SIG-M5 (cell line): ENCODE results near the gene EGFR.

Experiments used
- DNase-seq: peaks from one replicate; lab custom pipeline; 2025; lab: John Stamatoyannopoulos, UW

The EGFR gene

DNA sequence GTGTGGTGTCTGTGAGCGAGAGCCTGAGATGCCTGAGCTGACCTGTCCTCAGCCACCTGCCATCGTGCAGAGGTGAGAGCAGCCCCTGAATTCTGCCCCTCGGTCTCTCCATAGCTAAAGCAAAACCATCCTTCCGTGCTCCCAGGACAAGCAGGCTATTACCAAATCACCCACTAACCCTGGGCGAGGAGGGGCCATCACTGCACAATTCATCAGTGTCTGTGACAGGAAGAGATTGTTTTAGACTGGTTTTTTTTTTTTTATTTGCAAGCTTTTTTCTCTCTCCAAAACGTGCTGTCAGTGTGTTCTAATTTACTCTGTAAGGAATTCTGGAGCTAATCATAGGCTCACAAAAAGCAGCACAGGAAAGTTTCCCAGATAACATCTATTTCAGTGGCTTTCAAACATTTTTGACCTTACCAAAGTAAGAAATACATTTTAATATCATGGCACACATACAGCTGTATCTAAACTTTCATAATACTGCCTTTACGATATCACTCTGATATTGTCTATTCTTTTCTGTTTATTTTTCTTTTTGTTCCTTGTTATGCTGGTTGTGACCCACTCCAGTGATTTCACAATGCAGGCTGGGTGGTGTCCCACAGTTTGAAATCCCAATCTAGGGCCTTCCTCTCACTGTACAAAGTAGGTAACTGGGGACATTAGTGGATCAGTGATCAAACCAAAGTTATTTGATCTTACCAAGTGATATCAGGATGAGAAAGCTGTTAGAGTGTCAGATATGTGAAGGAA, 62.8 kb downstream of the EGFR start:
- no peak for DNase-seq

DNA sequence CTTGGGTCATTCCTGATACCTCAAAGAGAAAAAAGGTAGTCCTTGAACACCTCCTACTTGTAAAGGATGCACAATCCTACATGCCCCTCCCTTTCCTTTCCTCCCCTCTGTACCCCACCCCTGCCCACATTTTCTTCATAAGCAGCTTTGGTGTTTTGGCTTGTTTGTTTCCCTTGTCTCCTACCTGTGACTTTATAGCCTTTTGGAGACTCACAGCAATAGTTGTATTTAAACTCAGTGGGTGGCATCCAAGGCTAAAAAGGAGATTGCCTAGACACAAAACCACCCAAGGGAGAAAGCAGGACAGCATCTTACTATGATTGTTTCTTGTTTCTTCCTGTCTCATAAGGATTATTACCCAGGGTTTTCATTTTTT, 63.4 kb downstream of the EGFR start:
- no peak for DNase-seq

DNA sequence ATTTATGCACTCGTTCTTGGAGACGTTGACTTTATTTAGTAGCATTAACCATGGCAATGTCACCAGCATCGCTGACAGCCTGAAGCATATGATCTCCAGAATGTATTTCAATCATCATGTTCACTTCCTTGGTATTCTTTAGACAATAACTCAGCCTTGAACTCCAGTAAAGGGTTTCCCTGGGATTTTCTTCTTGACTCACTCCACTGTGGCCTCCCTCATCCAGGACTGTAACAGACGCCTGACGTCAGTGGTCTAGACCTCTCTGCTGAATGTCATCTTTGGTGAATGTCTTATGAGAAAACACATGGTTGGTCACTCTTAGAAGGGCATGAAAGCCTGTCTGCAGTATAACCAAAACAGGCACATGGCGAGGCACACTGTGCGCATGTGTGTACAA, 64.4 kb downstream of the EGFR start:
- DNase-seq = no peak

DNA sequence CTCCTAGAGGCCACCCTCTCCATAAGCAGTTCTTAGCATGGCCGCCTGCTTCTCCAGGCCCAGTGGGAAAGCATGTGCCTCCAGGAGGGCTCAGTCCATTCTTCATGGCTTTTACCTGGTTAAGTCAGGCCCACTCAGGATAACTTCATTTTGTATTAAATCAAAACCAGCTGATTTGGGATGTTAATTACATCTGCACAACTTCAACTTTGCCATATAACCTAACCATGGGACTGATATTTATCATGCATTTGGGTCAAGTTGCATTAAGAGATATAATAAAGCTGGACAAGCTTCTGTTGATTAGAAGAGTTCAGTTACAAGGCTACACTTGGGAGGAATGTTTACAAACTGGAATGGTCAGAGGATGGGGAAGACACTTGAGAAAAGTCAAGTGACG, 65.5 kb downstream of the EGFR start:
- DNase-seq = no peak

DNA sequence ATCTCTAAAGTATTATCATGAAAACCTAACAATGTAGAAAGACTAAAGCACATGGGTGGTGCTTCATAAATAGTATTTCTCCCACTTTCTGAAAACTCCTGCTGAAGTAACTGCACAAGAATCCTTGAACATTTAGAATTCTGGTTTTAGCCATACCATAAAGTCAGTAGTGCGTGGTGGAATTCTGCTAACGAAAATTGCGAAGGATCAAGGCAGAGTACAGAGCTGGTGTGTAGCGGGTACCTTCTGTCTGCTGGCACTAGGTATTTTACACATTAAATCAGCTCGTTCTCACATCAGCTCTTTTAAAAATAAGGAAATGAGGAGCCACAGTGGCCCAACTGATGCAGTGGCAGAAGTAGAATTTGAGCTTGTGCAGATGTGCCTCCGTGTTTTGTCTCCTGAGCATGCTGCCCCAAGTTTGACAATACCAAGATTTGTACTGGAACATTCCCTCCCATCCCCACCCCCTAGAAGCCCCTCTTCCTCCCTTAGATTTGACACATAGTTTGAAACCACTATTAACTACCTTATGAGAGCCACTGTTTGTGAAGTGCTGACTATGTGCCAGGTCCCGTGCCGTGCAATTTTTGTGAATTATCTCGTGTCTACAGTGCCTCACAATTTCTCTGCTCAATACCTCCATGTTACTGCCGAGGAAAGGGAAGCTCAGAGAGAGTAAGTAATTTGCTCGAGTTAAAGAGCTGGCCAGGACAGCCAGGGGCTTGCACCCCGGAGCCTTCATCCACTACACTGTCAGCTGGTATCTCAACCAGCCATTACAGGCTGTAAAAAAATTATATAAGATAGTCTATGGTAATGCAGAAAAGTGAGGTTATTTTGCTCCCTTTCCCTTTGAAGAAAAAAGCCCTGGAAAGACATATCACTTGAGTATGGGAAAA, 66.9 kb downstream of the EGFR start:
- no peak for DNase-seq

DNA sequence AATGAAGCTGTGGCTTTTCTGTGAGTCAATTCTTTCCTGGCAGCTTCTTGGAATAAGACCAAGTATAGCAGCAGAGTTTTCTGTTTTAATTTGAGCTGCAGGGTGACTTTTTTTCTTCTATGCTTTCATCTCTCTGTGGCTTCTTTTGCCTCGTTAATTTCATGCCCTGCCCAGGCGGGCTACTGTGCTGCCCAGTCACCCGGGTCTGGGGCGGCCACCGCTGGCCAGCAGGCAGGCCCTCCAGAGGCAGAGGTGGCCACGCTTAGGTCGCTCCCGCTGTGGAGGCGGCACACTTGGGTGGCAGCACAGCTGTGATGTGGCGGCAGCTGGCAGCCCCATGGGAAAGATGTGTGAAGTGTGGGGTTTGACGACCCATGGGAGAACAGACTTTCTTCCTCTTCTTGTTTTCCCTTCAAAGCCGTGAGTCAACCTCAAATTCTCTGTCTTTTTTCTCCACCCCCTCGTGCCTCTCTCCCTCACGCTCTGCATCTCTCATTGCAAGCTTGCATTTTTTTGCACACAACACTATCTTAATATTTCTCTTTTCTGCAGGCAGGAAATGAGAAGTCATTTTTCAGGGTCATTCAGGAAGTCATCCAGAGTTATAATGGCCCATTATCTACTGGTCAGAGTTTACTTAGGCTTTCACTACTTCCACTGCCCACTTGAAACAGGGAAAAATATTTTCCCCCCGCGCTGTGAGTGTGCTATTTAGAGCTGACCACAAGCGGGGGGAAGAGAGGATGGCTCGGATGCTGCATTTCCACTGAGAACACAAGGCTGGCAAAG, 67.8 kb downstream of the EGFR start:
- DNase-seq = no peak

DNA sequence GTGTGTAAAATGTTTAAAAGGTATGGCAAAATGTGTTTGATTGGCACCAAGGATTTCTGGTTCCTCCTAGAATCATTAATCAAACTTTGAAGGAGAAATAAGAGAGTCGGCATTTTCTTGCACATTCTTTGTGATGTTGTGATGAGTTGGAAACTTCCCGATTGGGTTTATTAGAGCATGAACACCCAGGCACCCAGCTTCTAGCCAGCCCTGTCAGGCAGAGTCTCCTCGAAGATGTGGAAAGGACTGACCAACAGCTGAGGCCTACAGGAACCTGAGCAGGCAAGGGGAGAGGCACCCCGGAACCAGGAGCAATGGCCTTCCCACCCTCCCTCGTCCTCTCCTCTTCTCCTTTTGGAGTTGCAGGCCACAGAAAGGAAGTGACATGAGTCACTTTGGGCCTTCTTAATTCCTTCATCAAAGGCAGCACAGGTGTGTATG, 68.7 kb downstream of the EGFR start:
- no peak for DNase-seq

DNA sequence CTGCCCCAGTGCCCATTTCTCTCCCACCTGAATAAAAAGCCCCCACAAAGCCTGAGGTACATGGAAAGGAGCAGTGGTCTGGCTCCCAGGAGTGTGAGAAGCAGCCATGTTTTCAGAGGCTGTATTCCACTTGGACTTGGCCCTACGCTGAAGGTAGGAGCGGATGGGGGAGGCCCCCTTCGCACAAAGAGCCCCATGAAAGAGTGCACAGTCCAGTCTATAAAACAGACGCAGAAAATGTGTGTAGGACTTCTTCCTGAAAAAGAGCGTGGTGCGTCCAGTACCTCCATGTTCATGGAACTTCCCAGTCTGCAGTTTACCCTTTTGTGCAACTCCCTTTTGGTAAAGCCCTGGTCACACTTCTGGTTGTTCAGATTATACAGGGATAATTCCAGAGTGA, 69.3 kb downstream of the EGFR start:
- DNase-seq = no peak

DNA sequence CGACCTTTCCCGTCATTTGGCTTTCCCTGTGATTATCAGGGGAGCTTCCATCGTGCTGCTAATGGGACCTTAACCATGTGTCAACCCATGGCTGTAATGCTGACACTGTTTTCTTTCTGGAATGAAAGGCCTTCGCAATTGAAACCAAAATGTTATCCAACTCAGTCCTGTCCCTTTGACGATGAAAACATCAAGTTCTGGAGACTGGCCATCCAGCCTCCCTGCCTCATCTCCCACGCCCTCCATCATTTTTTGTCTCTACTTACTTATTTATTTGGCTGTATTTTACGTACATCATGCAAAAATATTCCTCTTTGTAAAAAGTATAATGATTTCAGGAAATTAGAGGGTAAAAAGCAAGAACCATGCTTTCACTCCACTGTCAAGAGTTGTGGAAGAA, 69.8 kb downstream of the EGFR start:
- no peak for DNase-seq

DNA sequence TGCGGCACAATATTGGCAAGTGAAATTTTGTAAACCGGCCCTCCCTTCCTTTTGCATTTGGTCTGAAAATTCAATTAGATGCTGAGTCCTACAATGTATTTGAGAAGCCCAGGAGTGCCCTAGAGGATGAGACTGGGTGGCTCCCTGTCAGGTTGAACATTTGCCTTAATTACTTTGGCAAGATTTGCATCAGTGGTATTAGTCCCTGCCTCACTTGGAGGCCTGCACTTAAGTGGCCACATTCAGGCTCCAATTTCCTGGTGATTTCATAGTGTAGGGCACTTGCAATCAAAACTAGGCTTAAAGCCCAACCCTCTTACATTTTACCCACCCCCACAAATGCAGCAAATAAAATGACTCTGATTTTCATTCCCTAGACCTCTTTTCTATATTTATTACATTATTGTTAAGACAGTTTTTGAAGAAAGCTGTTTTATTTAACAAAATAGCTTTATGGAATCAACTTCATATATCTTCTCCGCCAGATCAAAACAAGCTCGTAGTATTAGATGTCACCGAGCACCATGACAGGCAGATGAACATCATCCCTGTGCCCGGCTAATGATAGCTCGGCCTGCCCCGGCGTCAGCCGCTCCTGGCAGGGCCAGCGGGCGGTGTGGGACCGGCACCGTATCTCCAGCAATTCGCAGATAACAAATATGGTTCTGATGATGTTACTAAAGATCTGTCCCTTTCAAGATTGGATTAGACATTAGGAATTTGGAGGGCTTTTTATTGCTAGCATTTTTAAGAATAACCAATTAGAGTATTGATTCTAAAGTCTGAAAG, 73.6 kb downstream of the EGFR start:
- DNase-seq = no peak

DNA sequence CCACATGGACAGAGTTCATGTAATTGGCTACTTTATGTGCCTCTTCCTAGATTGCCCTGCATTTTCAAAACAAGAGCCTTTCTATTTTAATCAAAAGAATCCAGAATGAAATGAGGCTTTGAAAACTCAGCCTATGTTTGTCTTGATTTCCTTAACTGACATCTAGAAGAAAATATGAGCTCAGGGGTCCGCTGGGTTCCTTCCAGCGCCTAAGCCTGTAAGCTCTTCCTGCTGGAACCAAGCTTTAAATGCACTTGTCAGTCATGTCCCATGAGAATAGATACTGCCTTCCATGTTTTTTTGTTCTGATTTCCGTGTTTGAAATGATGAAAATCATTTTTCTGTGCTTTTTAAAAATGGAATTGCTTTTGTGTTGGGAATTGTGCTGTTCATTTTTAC, 74.2 kb downstream of the EGFR start:
- no peak for DNase-seq

DNA sequence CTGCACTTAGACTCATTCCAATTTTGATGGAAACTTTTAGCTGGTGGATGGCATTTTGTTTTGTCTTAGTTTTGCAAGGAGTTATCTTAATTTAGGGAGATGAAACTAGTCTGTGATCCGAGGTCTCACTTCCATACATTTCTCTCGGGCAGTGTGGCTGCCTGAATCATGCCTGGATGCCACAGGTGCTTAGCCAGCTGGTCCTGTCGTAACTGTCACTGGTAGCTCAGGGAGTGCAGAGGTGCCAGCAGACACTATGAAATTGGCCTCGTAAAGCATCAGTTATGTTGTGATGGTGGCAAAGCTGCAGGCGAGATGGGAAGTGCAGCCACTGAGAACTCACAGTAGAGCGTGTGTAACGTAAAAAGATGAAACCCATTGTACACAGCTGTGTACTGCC, 74.9 kb downstream of the EGFR start:
- DNase-seq = no peak

DNA sequence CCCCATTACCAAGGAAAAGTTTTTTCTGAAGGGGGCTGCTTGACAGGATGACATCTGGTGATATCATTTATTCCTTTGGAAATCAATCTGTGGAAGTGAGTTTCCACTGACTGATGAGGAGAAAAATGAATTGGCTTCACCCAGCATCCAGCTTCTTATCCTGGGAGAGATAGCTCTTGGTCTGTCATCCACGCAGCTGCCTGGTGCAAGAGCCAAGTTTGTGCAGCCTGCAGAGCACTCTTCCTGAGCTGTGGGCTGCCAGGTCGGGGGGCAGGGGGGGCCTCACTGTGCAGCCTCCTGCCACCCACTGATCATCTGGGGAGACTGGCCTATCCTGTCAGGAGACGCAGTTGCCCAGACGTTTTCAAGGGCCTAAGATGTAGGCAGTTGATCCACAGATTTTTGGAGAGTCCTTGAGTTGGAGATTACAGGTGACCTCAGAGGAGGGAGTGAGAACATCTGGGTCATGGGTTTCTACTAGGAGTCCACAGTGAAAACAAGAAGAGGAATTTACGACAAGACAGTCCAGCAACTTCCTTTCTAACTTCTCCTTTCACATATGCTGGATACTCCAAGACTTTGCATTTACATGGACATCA, 75.4 kb downstream of the EGFR start:
- no peak for DNase-seq

DNA sequence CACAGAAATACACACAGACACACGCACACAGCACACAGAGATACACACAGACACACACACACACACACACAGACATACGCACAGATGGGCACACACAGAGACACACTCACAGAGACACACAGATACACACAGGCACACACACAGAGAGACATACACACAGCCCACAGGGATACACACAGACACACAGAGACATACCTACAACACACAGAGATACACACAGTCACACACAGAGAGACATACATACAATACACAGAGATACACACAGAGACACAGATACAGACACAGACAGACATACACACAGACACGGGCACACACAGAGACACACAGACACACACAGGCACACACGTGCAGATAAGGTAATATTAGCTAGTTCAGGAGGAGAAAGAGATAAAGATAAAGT, 76.9 kb downstream of the EGFR start:
- DNase-seq = no peak

DNA sequence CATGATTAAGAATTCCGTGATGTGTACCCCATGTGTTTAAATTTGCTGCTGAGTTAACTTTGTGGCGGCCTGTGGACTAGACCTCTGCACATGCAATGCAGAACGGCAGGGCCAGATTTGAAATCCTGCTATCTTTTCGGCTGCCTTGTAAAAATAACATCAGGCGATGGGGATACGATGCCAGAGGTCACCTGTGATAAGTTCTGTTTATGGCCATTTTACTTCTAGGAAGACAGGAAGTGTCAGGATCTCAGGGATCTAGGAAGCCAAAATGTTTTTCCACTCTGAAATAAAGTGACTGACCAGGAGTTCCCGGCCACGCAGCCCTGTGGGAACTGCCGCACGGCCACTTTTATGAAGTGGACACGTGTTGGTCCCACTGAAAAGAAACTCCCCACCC, 77.5 kb downstream of the EGFR start:
- DNase-seq = no peak

DNA sequence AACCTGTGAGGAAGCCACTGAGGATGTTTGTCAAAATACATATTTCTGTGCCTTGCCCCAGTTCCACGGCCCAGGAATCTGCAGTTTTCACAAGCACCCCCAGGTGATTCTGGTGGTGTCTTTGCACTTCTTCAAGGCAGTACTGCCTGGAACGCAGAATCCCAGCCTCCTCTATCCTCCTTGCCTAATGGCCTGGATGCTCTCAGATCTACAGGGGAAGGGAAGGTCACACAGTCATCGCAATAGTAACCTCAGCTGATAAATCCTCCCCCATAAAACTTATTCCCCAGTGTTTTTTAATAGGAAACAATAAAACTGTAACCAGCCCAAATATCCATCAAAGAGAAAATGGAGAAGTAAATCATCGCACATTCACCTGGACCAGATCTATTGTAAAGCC, 78.3 kb downstream of the EGFR start:
- no peak for DNase-seq

DNA sequence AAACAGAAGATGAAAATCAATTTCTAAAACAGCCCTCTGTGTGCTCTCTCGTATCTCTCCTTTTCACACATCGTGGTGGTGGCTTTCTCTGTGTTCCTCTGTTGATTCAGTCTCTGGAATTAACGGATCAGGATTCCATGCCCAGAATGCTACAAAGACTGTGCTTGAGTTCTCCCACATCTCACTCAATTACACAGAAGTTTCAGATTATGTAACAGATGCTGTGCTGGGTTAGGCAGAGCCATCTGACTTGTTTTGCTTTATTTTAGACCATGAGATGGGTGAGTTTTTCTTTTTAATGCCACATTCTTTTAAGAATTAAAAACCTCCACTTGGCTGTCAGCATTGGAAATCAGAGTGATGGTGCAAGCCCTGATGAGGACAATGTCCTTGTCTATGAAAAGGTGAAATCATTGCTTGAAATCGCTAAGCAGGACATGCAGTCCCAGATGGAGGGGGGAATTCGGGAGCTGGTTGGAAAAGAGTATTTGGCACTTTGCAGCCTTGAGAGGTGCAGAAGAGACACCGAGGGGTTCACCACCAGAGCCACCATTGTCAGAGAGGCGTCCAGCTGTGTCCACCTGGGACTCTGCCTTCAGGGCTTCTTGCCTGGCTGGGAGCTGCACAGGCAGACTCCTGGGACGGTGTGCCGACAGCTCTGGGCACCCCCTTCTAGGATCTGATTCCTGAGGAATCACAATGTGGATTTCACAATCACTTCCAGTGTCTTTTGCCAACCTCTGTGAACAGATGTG, 80.4 kb downstream of the EGFR start:
- DNase-seq = no peak

DNA sequence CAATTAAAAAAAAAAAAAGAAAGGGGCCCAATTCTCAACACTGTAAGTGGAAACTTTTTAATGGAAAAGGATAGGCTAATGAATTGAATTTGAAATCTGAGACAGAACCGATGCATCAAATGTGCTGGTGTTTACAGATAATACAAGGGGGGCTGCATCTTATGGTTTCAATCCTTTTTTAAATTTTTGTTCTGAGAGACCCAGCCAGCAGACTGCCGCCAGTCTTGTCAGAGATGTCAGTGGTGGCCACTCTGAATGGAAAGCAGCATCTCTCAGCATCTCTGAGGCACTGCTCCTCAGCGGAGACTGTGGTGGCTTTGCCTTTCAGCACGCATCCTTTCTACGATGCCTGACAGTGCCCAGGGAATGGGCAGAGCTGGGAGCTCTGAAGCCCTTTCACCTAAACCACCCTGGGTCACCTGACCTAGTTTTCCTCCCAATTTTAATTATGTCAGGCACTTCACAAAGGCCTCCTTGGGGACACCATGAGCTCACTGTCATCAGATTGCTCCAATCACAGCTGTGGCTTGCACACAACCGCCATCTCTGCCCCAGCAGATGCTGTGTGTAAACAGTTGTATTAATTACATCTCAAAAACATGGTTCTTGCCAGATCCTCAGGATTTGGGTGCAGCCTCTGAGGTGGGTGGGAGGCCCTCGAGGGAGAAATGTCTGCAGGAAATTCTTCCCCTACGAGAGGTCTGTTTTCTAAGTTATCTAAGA, 81.2 kb downstream of the EGFR start:
- DNase-seq = no peak

DNA sequence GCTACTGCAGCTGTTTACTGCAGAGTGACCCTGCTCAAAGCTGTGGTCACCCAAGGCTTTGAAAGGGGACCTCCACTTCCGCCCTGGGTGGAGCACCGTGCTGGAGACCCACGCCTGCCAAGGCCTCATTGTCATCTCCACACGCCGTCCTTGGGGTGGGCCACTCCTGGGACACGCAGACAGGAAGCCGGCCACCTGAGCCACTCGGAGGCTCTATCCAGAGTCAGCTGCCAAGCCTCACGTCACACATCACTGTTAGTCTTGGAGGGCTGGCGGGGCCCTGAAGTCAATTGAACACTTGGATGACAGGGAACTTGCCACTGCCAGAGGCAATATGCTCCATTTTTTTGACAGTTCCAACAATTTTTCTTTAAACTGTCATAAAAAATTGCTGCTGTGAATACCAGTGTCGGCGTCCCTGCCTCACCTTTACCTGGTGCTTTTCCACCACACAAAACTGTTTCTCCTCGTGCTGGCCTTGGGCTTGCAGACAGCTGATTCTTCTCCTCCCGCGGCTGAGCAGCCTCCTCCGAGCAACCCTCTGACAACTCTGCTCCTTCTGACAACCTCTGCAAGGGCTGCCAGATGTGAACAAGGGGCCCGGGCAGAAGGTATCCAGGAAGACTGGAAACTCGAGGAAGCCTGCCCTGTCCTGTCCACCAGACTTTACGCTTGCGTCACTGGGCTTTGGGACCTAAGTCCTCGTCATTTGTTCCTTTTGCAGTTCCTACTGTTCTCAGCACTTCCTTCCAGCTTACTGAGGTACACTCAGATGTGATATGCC, 81.9 kb downstream of the EGFR start:
- no peak for DNase-seq
